Uterine smooth muscle cell (primary cell): ENCODE measurements around the gene LRRC37A3. TPM values are rescaled to one million over a fixed set of nuclear protein-coding genes. Genes with fewer than 3 reads are reported as not detected.

Experiments
- total RNA-seq: library from RNA; depleted of rRNA; stranded (reverse); fragments of >200 nt; gene quantifications from 2 replicates; pipeline ENCODE4 v1.2.3, GENCODE V29; 2014

The LRRC37A3 gene
- total RNA-seq, result 3.3 and 4.4 TPM in 2 replicates

DNA sequence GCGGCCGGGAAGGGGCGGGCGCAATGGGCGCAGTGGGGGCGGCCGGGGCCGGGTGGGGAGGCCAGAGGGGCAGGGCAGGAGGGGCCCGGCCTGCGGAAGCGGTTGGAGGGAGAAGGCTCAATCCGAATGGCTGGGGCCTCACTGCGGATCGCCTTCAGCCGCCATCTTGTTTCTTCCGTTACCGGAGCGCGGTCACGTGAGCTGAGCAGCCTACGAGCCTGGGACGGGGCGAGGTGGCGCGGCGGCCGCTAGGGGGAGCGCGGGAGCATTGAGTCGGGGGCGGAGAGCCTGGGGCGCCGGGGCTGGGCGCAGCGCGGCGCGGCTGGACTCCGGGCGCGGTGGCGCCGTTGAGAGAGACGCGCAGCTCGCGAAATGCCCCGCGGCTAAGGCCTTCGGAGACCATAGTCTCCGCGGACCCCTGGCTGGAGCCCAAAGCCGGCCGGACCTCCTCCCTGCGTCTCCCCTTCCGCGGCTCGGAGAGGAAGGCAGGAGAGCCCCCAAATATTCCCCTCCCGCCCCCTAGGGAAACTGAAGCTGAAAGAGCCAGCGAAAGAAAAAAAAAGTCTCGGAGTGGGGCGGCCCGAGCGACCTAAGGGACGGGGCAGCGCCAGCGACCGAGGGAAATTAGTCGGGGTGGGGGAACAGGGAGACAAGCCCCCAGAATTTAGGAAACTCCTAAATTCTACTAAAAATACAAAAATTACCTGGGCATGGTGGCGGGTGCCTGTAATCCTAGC is at the start of gene LRRC37A3:
Gene LRRC37A3 (minus strand): TSS at position 190 of the 737 bp plus-strand sequence. CDS start 22,221 bp downstream, outside the sequence.

Other genes with a start within 250 kb of the LRRC37A3 start
- gene GNA13, start 137.3 kb upstream of the LRRC37A3 start, total RNA-seq, result 77.2 and 91.5 TPM in 2 replicates
- gene RGS9, start 217.9 kb upstream of the LRRC37A3 start, total RNA-seq, result 2.2 and 2.9 TPM in 2 replicates